GM19467 (cell line): ENCODE data around the gene DNHD1.
A peak's percentile ranks its signal among the peaks of the same experiment; 100 is the strongest.
"Not testable (repeated sequence)": the region's sequence is repeated elsewhere in the genome, so short reads cannot be mapped to it uniquely, and the experiment has no call there.

ENCODE experiments used
- ATAC-seq: cut with Tn5 transposase; IDR thresholded peaks from one replicate; pipeline ENCODE4 v1.9.1; 2021; ENCODE audit warnings: mild to moderate bottlenecking, moderate library complexity; ENCODE audit not compliant: unreplicated experiment

The DNHD1 gene

GRCh38 chr11:6481012-6481923 lies 15.8 kb upstream of the DNHD1 start, which contains the start of the genes ARFIP2 and TIMM10B:
ARFIP2 (minus strand) TSS chr11:6481331; CDS start chr11:6480421, 910 bp downstream.
TIMM10B (plus strand) TSS chr11:6481501; CDS start chr11:6481517, 16 bp downstream.
- peak; percentile 97 for ATAC-seq

- no peak for ATAC-seq
Measured at GRCh38 chr11:6481924-6482275, 15.2 kb upstream of the DNHD1 start.

GRCh38 chr11:6482441-6482840 lies 14.6 kb upstream of the DNHD1 start:
- no peak for ATAC-seq

GRCh38 chr11:6483015-6483414 lies 14.1 kb upstream of the DNHD1 start:
- ATAC-seq, result no peak

GRCh38 chr11:6485661-6486060 lies 11.4 kb upstream of the DNHD1 start:
- no peak for ATAC-seq

- no peak for ATAC-seq
Measured at GRCh38 chr11:6486256-6486655, 10.8 kb upstream of the DNHD1 start.

- ATAC-seq, result no peak
Measured at GRCh38 chr11:6486938-6487337, 10.1 kb upstream of the DNHD1 start.

GRCh38 chr11:6488342-6488741 lies 8.7 kb upstream of the DNHD1 start:
- no peak for ATAC-seq

- no peak for ATAC-seq
Measured at GRCh38 chr11:6488821-6489220, 8.3 kb upstream of the DNHD1 start.

GRCh38 chr11:6489306-6489705 lies 7.8 kb upstream of the DNHD1 start:
- ATAC-seq, result no peak

GRCh38 chr11:6498121-6498520 lies 1.0 kb downstream of the DNHD1 start:
- ATAC-seq, result no peak

GRCh38 chr11:6498544-6498943 lies 1.5 kb downstream of the DNHD1 start:
- ATAC-seq, result no peak

GRCh38 chr11:6502382-6502781 lies 5.3 kb downstream of the DNHD1 start:
- no peak for ATAC-seq

- no peak for ATAC-seq
Measured at GRCh38 chr11:6504166-6504565, 7.1 kb downstream of the DNHD1 start.

GRCh38 chr11:6505577-6506240 lies 8.6 kb downstream of the DNHD1 start:
- no peak for ATAC-seq

- no peak for ATAC-seq
Measured at GRCh38 chr11:6516865-6517264, 19.8 kb downstream of the DNHD1 start.

- no peak for ATAC-seq
Measured at GRCh38 chr11:6520265-6520664, 23.2 kb downstream of the DNHD1 start.

GRCh38 chr11:6521946-6522345 lies 24.9 kb downstream of the DNHD1 start:
- not testable (repeated sequence) for ATAC-seq

GRCh38 chr11:6523253-6523652 lies 26.2 kb downstream of the DNHD1 start:
- ATAC-seq, result no peak

- ATAC-seq, result no peak
Measured at GRCh38 chr11:6526411-6527135, 29.5 kb downstream of the DNHD1 start.

- ATAC-seq, result no peak
Measured at GRCh38 chr11:6529266-6529665, 32.2 kb downstream of the DNHD1 start.
